HG02571 (cell line): Measurements from ENCODE around the gene HIPK4.
"Not testable (repeated sequence)": the region's sequence is repeated elsewhere in the genome, so short reads cannot be mapped to it uniquely, and the experiment has no call there.

ENCODE experiments used
- ATAC-seq: cut with Tn5 transposase; IDR thresholded peaks from one replicate; pipeline ENCODE4 v1.9.1; 2021; ENCODE audit warnings: mild to moderate bottlenecking, moderate library complexity; ENCODE audit not compliant: unreplicated experiment

Gene HIPK4

DNA sequence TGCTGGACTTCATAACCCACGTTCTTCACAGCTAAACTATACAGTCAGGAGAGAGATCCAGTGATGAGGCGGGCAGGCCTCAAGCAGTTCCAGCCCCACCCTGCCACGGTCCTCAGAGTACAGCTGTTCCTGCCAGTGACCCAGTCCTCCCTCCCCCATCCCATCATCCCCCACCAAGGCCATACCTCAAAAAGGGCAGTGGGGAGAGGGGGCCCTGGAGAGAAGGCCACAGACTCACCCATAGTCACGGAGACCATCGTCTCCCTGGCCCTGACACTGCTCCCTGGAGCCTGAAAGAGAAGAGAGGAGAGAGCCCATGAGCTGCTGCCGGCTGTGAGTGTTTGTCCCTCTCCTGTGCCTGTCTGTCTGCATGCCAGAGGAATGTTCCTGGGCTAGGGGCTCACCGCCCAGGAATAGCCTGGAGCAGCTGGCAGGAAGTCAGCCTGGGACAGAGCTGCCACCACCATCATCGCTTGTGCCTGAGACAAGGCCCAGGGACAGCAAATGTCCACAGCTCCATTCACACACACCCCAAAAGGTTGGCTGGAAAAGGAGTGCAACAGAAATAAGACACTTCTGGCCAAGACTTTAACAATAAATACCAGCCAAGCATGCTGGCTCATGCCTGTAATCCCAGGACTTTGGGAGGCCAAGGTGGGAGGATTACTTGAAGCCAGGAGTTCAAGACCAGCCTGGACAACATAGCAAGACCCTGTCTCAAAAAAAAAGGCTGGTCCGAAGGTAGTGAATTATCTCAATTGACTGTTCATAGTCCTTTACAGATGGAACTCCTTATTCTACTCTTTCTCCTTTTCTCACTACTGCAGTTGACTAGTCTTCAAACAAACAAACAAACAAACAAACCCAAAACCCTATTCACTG is 48.1 kb downstream of the HIPK4 start:
- no peak for ATAC-seq

DNA sequence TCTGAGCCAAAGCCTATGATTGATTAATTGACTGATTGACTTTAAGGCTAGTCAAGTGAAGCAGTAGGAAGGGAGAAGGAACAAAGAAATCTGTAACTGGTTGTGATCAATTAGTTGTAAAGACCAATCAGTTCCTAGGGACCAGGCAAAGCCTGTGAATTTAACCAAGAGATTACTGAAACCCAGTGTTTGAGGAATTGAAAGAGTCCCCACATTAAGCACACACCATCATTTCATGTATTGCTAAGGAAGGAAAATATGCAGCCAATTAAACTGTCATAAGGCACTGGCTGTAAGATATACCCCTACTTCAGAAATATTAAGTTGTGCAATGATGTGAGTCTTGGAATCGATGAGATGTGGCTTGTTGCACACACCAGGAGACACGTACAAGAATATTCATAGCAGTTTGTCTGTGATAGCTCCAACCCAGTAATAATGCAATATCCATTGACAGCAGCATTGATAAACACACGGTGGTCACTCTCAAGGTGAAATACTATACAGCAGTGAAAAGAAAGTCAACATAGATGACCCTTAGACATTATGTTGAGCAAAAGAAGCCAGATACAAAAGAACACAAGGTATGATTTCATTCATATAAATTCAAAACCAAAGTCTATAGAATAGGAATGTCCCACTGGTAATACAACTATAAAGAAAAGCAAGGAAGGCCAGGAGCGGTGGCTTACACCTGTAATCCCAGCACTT is 50.8 kb downstream of the HIPK4 start:
- ATAC-seq = no peak

DNA sequence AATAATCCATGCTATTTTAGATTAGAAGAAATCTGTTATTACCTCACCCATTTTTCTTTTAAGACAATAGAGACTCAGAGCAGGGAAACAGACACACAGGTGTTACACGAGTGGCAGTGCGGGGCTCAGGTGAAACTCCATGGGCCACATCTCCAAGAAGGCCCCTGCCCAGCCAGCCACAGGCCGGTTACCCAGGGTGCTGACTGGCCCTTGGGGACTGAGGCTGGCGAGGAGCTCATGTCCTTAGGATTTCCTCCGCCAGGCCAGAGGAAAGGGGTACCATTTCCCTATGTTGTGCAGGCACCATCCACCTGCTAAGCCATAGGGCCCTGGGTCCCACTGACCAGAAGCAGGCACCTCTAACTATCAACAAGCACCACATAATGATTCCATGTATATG is 52.4 kb downstream of the HIPK4 start:
- no peak for ATAC-seq

DNA sequence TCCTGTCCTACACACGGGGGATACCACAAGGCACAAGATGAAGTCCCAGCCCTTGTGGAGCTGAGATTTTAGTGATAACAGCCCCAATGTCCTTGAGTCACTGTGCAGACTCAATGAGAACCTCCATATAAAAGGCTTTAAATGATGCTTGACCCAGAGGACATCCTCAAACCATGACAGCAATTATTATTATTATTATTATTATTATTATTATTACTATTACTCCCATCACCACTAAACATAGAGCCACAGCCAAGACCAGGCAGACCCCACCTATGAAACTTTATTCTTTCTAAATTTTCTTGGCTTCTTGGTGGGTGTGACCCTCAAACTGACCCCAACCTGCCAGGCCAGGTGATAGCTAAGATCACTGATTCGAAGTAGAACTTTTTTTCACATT is 52.9 kb downstream of the HIPK4 start:
- no peak for ATAC-seq

DNA sequence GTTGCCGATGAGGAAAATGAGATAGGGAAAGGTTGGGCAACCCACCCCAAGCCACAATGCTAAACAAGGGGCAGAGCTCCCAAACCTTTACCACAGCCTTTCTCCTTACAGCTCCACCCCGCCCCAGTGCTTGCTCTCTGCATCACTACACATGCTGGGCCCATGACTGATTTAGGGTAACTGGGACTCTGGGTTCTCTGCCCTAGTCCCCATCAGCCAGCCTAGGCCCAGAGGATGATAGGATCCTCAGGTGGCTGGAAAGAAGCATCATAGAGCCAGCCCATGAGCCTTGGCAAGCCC is 53.4 kb downstream of the HIPK4 start:
- no peak for ATAC-seq

DNA sequence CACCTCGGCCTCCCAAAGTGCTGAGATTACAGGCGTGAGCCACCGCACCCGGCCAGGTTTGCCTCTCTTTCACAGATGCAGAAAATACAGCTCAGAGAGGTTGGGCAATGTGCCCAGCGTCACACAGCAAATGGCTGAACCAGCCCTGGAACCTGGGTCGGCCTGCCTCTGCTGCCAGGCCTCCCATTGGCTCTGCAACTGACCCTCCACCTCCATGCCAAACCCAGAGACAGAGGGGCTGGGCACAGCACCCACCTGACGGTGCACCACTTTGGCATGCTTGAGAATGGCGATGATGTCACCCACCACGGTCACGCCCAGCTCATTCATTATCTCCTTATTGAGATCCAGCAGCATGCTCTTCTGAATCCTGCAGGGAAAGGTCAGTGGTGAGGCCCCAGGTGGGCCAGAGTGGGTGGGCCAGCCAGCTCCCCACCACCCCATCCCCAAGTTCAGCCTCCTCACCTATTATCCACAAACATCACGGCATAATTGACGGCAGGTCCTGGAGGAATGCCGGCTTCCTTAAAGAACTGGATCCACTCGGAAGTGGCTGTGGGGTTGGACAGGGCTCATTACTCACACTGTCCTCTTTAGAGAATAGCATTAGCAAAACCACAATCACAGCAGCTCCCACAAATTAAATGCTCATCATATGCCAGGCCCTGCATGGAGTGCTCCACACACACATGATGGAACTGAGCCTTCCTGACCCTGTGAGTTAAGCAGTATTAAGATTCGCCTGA is 54.0 kb downstream of the HIPK4 start:
- no peak for ATAC-seq

DNA sequence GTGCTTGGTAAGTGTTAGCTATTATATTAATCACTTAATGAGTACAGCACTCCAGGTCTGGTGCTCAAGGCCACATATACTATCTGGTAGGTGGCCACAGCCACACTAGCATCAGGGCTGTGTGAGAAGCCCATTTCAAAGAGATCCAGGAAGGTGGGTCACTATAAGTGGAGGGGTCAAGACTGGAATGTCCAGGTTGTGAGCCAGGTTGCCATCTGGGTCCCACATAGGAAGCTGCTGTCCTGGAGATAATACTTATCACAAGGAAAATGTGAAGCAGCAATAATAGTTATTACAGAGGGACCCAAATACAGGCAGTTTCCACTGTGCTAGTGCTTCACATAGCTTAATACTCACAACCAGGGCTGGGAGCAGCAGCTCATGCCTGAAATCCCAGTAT is 54.9 kb downstream of the HIPK4 start:
- no peak for ATAC-seq

DNA sequence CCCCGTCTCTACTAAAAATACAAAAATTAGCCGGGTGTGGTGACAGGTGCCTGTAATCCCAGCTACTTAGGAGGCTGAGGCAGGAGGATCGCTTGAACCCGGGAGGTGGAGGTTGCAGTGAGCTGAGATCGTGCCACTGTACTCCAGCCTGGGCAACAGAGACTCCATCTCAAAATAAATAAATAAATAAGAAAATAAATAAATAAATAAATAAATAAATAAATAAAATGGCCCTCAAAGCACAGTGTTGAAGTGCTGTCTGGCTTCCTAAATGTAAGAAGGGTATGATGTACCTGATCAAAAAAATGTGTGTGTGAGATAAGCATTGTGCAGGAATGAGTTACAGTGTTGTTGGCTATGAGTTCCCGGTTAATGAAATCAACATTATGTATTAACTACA is 56.9 kb downstream of the HIPK4 start:
- not testable (repeated sequence) for ATAC-seq

DNA sequence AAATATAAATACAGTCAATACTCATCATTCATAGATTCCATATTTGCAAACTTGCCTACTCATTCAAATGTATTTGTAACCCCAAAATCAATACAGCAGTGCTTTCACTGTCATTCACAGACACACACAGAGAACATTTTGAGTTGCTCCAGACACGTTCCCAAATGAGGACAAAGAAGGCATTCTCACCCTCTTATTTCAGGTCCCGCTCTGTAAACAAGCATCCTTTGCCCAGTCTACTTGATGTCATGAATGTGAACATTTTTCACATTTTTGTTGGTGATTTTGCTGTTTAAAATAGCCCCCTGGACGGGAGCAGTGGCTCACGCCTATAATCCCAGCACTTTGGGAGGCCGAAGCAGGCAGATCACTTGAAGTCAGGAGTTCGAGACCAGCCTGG is 57.3 kb downstream of the HIPK4 start:
- no peak for ATAC-seq

DNA sequence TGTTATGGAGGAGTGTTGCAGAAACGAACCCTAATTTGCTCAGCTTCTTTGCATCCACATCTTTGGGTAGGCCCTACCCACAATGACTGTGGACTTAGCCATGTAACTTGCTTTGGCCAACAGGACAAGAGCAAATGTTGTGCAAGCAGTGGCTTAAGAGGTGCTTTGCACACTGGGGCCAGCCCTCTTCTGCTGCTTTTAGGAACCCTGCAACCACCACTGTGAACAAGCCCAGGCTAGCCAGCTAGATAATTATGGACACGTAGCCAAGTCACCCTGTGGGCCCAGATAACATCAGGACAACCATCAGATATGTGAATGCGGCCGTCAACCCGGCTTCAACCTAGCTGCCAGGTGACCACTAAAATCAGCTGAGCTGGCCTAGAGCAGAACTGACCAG is 58.9 kb downstream of the HIPK4 start:
- ATAC-seq = no peak
